IPS-NIHi7 (cell line): ENCODE results near the gene ANXA4.
"Not testable (repeated sequence)": the region's sequence is repeated elsewhere in the genome, so short reads cannot be mapped to it uniquely, and the experiment has no call there.

Experiments used
- DNase-seq: peaks from one replicate; pipeline ENCODE4 v3.0.0; 2012; ENCODE audit warnings: mixed read lengths; ENCODE audit errors: extremely low spot score

ANXA4 gene

DNA sequence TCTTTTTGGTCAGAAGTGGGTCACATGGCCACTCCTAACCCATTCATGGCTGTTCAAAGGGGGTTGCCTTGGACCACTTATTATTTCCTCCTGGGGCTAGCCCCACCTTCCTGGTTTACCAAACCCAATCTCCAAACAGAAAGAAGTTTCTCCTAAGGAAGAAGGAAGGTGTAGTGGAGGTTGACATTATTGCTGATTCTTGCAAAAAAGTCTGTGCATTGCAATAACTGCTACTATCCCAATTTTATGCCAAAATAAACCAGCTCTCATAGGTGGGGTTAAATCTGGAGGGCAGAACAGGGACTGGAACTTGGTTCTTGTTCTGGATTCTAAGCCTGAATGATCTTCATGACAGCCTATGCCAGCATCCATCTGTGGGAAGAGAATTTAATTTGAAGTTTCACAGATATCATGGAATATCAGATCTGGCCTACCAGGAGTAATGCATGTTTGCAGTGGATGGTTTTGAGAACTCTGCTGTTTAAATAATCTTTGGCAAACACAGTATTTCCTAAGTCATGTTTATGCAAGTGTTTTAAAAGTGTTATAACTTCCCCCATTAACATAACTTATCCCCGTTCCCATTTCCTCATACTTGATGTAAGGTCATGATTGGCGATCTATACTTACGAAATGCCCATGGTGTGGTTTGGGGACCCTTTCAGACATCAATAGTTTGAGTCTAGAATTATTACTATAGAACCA is 11.9 kb downstream of the ANXA4 start:
- DNase-seq = no peak

DNA sequence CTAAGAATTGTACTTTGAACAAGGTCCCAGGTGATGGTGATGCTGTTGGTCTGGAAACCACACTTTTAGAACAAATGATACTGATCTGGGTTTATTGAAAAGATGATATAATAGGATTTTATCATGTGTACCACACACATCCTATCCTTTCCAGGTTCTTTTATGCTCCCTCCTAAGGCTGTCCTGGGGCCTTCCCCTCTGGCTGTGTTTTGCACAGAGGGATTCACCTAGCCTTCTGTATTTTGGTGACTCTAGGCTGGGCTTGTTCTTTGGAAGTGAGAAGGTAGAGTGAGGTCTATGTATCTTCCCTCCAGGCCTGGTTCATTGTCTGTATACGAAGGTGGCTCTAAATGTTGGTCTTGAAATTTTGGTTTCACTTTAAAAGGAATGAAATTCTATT is 12.7 kb downstream of the ANXA4 start:
- no peak for DNase-seq

DNA sequence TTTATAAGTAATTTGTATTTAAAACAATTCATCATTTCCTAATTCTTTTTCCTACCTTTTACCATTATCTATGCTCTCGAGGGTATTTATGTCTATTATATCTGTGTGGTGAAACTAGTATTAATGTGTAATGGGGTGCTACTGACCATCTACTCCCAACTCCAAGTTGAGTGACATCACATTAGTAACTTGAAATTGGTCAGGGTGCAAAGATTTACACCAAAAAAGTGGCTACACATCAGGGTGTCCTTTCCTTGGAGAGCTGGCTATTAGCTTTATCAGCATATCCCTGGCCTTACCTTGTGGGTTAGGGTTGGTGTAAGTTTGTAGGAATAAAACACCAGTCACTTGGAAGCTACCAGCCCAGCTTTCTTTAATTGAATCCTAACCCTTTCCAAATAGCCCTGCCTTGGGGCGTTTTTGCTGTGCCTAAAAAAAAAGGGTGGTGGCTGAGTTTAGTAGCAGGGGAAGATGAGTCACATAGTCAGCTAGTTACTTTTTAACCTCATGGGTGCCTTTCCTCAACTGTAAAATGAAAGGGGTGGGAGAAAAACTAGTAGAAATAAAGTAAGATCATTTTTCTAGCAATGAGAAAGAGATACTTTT is 14.0 kb downstream of the ANXA4 start:
- DNase-seq = peak; percentile 17

DNA sequence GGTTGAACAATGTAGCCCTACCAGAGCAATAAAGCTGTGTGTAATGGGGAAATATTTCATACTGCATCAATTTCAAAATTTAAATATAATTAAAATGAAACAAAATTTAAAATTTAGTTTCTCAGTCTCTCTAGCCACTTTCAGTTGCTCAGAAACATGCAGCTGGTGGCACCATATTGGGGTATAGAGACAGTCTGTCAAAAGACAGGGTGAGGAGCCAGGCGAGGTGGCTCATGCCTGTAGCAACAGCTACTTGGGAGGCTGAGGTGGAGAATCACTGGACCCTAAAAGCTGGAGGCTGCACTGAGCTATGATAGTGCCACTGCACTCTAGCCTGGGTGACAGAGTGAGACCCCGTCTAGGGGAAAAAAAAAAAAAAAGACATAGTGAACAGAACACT is 20.1 kb downstream of the ANXA4 start:
- no peak for DNase-seq

DNA sequence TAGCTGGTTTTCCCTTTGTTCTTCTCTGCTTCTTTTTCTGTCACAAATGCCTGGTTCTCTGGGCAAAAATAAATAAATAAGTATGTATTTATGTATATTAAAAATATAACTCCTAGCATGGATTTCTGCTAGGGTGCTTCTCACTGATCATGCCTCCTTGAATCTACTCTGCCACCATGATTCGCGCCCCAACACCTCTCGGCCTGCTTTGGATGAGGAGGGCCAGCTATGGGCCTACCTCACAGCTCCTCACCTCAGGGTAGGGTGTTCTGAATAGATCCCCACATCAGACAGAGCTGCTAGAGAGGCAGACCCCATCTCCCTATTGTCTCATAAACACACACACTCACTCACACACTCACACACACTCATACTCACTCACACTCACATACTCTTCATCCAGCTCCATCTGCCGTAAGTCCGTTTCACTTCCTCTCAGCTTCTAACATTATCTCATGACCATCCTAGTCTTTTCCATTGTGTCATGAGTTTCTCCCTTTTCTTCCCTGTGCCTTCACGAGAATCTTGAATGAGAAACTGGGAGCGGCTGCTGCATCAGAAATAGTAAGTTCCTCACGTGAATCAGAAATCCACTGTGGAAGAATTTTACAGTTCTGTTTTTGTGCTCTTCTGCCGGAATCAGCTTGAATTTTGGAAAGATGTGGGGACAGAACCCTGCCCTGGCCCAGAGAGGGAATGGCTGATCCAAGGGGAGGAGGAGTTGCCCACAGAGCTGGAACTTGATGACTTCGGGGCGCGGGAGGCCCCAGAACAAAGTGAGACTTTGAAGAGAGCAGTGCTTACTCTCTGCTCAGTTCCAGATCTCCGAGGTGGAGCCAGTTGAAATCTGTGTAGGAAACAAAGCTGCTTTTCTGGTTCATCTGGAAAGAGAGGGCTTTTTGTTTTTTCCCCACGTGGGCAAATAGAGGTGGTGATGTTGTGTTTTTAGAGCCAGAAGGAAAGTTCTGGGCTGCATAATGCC is 20.9 kb downstream of the ANXA4 start:
- no peak for DNase-seq

DNA sequence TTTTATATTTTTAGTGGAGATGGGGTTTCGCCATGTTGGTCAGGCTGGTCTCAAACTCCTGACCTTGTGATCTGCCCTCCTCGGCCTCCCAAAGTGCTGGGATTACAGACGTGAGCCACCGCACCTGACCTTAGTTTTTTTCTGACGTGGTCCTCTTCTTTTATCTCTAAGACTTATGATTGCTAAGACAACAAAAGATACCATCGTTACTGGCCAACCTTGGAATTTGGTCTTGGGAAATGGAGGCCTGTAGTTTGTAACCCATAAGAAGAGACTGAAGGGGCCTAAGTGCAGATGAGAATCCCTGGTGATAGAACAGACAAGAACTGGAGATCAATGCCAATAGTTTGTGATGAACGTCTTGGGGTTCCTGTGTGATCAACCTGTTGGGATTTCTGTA is 21.9 kb downstream of the ANXA4 start:
- not testable (repeated sequence) for DNase-seq

DNA sequence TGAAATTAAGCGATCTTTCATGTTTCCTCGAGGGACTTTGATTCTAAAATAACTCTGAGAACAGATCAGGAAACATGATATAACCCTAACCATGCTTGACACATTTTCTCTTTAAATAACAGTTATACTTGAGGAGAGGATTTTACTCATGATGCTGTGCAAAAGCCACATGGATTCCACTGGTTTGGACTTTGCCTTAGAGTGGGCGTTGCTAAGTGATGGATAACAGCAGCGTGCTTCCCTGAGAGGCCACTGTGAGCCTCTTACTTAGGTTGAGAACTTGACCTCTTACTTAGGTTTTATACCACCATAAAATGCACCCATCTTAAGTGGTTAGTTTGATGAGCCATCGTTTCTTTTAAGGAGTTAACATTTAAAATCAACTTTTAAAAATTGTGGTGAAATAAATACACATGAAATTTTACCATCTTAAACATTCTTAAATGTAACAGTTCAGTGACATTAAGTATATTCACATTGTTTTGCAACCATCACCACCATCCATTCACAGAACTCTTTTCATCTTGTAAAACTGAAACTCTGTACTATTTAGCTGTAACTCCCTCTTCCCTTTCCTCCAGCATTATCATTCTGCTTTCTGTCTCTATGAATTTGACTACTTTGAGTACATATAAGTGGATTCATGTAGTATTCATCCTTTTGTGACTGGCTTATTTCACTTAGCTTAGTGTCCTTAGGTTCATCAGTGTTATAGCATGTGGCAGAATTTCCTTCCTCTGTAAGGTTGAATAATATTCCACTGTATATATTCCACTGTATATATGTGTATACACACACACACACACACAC is 22.6 kb downstream of the ANXA4 start:
- DNase-seq = no peak

DNA sequence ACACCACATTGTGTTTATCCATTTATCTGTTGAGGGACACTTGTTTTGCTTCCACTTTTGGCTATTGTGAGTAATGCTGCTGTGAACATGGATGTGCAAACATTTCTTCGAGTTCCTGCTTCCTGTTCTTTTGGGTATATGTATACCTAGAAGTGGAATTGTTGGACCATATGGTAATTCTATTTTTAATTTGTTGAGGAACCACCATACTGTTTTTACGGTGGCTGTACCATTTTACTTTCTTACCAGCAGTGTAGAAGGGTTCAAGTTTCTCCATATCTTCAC is 23.1 kb downstream of the ANXA4 start:
- DNase-seq = no peak

DNA sequence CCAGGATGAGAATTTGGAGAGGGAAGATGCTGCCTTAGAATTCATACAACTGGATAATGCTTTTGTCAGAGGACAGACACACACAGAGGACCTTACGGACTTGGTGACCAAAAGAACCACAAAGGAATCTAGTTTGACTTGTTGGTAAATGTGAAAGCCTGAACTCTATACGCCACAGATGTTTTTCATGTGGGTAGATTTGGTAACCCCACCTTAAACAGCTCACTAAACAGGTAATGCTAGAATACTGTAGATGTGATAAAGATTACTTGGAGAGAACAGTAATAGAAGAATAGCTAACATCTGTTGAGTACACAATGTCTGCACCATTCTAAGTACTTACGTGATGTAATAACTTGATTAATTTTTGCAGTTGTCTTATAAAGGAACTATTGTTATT is 24.1 kb downstream of the ANXA4 start:
- no peak for DNase-seq

DNA sequence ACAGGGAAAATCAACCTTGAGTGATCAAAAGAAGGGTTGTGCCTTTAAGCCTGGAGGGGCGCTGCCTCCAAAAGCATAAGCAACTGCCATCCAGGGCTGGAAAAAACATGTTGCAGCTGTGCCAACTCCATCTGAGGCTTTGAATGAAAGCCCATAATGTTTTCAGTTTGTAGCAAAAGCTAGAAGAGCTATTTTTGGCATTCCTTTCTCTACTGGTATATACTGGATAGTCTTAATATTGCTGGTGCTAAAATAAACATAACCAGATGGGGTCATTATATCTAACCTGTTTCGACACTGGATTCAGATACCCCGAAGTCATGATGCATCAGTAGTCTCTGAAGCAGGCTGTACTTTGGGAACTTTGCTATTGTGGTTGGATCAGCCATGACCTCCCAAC is 25.1 kb downstream of the ANXA4 start:
- DNase-seq = no peak

DNA sequence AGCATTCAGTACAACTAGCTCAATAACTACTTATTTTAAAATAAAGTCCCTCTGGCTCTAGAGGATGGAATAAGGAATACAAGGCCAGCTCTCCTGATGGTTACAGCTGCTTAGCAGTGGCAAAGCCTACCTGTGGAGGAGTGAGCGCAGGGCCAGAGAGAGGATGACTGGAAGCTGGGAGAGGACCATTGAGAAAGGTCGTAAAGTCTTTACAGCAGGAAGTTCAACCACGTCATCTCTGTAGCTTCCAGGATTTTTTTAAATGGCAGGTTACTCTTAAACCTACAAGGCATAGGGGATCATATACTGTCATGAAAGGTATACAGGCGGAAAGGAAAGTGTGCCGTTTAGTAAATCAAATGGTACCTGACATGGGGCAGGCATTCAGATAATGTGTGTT is 26.3 kb downstream of the ANXA4 start:
- DNase-seq = no peak

DNA sequence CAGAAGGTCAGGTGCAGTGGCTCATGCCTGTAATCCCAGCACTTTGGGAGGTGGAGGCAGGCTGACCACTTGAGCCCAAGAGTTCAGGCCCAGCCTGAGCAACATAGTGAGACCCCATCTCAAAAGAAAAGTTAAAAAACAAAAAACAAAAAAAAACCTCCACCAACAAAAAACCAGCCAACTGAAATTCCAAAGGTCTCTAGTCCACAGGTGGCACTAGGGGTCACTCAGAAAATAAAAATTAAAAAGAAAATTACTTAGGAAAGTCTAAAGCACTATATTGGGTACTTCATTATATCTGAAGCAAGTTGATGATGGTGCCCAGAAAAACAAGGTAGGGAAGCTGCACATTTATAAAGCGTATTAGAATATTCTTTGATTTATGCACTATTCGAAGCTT is 26.9 kb downstream of the ANXA4 start:
- DNase-seq = no peak

DNA sequence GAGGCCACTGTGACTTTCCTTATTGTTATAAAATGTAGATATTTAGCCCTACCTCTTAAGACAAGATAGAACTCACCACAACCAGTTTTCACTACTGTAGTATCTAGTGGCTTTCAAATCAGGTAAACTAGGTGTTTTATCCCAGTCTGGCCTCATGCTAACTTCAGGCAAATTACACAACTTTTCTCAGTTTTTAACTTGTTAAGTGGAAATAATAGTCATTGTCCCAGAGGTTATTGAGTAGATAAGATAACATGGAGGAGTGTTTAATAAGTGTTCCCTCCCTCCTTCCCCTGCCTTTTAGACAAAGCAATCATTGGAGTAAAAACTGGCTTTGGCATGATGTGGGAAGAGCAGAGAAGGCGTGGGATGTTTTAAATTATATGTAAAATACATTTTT is 27.3 kb downstream of the ANXA4 start:
- DNase-seq = no peak

DNA sequence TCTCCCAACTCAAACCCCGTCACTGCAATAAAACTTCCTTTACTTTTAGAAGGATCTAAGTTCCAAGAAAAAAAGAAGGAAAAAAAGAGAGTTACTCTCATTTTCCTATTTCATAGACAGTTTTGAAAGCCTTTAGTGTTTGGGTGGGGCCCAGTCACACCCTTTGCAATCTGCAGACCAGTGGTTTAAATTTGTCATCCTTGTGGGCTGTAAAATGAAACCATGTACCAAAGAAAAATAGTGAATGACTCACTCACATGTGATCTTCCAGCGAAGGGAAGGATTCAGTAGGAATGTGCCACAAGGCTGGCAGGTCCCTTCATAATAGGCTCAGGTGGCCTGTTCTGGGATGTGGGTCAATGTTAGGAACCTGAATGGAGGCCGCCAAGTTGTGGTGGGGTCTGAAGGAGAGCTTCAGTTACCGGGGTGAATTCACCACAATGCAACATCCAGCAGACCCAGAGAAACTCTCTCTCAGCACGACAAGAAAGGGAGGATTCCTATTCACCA is 28.3 kb downstream of the ANXA4 start:
- DNase-seq = no peak

DNA sequence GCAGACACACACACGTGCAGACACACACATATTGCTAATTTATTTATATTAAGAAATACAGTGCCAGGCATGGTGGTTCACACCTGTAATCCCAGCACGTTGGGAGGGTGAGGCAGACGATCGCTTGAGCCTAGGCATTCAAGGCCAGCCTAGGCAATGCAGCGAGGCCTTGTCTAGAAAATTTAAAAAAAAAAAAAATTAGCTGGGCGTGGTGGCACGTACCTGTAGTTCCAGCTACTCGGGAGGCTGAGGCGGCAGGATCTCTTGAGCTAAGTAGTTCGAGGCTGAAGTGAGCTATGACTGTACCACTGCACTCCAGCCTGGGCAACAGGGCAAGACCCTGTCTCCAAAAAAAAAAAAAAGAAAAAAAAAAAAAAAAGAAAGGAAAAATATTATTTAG is 28.8 kb downstream of the ANXA4 start:
- no peak for DNase-seq

DNA sequence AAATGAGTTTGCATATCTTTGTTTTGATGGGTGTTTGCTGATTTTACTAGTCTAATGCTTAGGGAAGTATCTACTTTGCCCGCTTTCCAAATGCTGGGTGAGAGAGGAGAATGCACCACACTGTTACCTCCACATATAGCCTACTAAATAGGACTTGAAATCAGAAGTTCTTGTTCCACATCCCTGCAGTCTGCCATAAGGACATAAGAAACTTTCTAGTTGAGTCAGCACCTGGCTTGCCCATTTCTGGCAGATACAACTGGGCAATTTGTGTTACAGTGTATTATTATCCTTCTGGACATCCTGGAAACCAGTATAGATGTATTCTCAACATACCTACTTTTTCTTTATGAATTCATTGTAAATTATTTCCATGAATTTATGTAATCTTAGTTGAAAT is 29.5 kb downstream of the ANXA4 start:
- DNase-seq = no peak

DNA sequence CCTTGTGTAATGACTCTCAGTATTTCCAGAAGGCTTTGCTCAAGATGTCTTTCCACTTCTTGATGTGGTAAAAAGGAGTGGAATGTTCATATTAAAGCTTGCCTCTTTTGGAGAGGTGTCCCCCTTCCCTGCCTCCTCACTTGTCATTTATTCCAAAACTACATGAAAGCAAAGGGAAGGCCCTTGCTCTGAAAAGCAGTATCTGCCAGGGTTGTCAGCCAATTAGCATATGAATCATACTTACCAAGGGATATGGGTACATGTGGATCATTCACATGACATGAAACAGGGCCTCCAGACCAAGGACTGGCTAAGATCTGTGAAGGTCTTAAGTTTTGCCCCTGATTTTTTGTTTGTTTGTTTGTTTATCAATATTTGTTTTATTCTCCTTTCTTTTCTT is 31.3 kb downstream of the ANXA4 start:
- no peak for DNase-seq

DNA sequence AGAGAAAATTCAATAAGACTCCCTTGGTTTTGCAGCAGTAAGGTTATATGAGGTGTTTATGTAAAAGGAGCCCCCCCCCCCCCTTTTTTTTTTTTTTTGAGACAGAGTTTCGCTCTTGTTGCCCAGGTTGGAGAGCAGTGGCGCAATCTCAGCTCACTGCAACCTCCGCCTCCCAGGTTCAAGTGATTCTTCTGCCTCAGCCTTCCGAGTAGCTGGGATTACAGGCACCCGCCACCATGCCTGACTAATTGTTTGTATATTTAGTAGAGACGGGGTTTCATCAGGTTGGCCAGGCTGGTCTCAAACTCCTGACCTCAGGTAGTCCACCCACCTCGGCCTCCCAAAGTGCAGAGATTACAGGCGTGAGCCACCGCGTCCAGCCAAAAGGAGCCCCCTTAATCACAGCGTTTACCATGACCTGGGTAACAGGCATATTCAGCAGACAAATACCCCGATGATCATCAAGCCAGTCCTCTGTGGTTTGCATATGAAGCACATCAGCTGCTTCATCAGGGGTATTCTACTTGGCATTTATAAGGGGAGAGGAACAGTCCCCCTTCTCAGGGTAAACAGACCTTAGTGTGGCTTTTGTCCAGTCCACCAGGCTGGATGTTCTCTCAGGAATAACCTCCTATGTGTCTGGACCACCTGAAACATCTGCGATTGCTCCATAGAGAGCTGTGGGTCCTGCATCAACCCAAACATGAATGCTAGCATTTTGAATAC is 32.5 kb downstream of the ANXA4 start:
- not testable (repeated sequence) for DNase-seq

DNA sequence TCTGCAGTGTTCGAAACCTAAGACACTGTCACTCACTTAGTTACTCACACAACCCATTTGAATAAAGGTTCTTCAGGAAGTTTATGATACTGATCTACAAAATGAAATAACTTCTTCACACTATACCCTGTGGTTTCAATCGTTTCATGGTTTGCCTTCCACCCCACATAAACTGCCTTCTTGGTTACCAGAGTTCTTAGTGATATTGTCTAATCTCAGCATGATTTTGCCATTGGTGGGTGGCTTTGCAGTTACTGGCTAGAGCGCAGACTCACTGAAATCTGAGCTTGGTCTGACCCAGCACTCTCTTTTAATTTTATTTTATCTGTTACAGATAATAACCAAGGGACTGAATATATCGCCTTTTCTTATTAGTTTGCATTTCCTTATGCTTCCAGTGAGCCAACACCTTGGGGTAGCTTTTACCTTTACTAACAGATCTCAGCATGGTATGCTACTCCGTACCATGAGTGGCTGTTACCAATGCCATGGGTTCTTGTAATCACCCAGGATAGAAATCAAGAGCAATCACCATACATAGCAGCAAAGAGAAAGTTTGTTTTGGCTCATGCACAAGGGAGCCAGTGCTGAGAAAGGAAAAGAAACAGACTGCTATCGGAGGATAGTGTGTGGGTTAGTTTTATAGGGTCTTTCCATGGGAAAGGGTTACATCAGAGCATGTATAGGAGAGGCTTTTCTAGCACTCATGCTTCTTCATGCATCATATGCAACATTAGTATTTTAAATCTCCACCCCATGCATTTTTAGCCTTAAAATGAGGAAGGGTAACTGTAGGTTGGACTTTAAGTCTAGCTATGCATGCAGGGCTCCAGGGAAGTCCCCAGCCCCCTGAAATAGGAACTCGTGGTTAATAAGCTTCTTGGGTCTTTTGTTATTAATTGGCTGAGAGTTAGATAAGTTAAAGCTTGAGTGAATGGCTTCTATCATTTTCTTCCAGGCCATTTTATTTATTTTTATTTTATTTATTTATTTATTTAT is 33.3 kb downstream of the ANXA4 start:
- no peak for DNase-seq
